ENCODE measurements around the gene MAP1LC3B. TPM values are rescaled to one million over a fixed set of nuclear protein-coding genes. Genes with fewer than 3 reads are reported as not detected.

Gene MAP1LC3B
- total RNA-seq, 2 experiments from 2014 or later = 49.7 to 62.1 TPM

GRCh38 chr16:87437327-87437726 lies 45.2 kb downstream of the MAP1LC3B start:
- no peaks in the 10 kb centered on the region for H3K36me3 Mint-ChIP-seq (ENCODE audit: low read depth)
- ChIA-PET POLR2A (interaction anchor here (0.6 to 1.5 kb wide), 4 partner anchors 14 to 43 kb away, joined by 3 to 6 read pairs (median 4); no protein-coding TSS in a partner anchor), CTCF (no interaction called here)
- no peaks in the 10 kb centered on the region for H3K9me3 Mint-ChIP-seq (ENCODE audit: low read depth)
- DNase-seq (no peak), ATAC-seq (no peak)
- no peak overlapping the region for H3K27ac Mint-ChIP-seq
- intact Hi-C loops (cut with DNase I, micrococcal nuclease) = loop anchor here in 1 of 2 experiments (2.0 kb wide), 1 partner anchor 55 kb away; the partner anchor contains the start of gene ZCCHC14
- peaks cover 27% of the 10 kb centered on the region for H3K4me1 Mint-ChIP-seq
- H3K27me3 Mint-ChIP-seq = no peaks in the 10 kb centered on the region
- H3K4me3 Mint-ChIP-seq = no peak overlapping the region

DNA sequence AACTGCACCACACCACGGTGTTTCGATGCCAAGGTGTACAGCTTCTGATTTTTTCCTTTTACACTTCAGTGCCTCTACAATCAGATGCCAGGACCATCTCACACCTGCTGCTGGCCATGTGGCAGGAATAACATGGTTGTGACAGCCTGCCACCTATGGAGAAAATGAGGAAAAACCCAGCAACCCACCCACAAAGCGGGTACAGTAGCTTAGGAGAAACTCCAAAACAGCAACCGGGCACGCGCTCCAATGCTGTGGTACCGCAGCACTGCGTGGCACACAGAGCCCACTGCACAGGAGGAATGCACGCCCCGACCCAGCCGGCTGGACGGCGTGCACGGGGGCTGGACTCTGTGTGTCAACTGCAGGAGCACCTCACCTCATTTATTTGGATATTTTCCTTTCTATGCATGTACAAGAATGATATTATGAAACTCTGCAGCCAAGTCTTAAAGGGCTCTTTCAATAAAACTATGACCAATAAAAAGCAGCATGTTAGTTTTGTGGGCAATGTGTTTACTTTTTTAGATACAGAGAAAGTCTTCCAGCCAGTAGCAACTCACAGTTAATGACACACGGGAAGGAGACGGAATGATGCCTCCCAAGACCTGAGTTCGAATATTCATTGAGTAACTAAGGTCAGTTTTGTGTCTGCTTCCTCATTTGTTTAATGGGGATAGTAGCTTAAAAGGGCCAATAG lies 45.9 kb downstream of the MAP1LC3B start:
- H3K27me3 Mint-ChIP-seq = no peaks in the 10 kb centered on the region
- POLR2A ChIA-PET = interaction anchor here (0.6 kb wide), 1 partner anchor 13 kb away, joined by 4 read pairs; no protein-coding TSS in a partner anchor
- no peaks in the 10 kb centered on the region for H3K9me3 Mint-ChIP-seq (ENCODE audit: low read depth)
- peak overlapping the region; percentile 29 for H3K27ac Mint-ChIP-seq
- ATAC-seq = no peak
- intact Hi-C loops (cut with DNase I, micrococcal nuclease) = loop anchor here in 1 of 2 experiments (2.0 kb wide), 1 partner anchor 55 kb away; the partner anchor contains the start of gene ZCCHC14
- H3K4me3 Mint-ChIP-seq = no peak overlapping the region
- DNase-seq = no peak
- CTCF ChIA-PET = no interaction called here
- H3K4me1 Mint-ChIP-seq = peaks cover 32% of the 10 kb centered on the region
- peaks cover 2% of the 10 kb centered on the region for H3K36me3 Mint-ChIP-seq (ENCODE audit: low read depth)

- H3K36me3 Mint-ChIP-seq (ENCODE audit: low read depth) = peaks cover 2% of the 10 kb centered on the region
Observed at GRCh38 chr16:87438611-87438985, 46.5 kb downstream of the MAP1LC3B start.

GRCh38 chr16:87439926-87440325 lies 47.8 kb downstream of the MAP1LC3B start:
- no peak overlapping the region for H3K4me3 Mint-ChIP-seq
- ATAC-seq = no peak
- no peaks in the 10 kb centered on the region for H3K27me3 Mint-ChIP-seq
- CTCF ChIA-PET = interaction anchor here (0.6 kb wide), 1 partner anchor 12 kb away, joined by 3 read pairs; no protein-coding TSS in a partner anchor
- intact Hi-C loops (cut with DNase I, micrococcal nuclease) = no loop called here
- POLR2A ChIA-PET = no interaction called here
- H3K9me3 Mint-ChIP-seq (ENCODE audit: low read depth) = no peaks in the 10 kb centered on the region
- H3K4me1 Mint-ChIP-seq = peaks cover 32% of the 10 kb centered on the region
- peaks cover 7% of the 10 kb centered on the region for H3K36me3 Mint-ChIP-seq (ENCODE audit: low read depth)
- no peak for DNase-seq
- no peak overlapping the region for H3K27ac Mint-ChIP-seq

More at GRCh38 chr16:87438611-87438985, 46.5 kb downstream of the MAP1LC3B start:
- Mint-ChIP-seq H3K4me1 (peaks cover 32% of the 10 kb centered on the region), H3K4me3 (no peak overlapping the region), H3K27me3 (no peaks in the 10 kb centered on the region), H3K27ac (no peak overlapping the region), H3K9me3 (ENCODE audit: low read depth) (no peaks in the 10 kb centered on the region)
- ChIA-PET CTCF (no interaction called here), POLR2A (no interaction called here)
- no peak for ATAC-seq
- intact Hi-C loops (cut with DNase I, micrococcal nuclease) = no loop called here
- no peak for DNase-seq

- H3K9me3 Mint-ChIP-seq (ENCODE audit: low read depth) = no peaks in the 10 kb centered on the region
- no peak overlapping the region for H3K4me3 Mint-ChIP-seq
- CTCF ChIA-PET = interaction anchor here (0.7 to 1.1 kb wide), 2 partner anchors 19 to 48 kb away, joined by 3 to 4 read pairs; no protein-coding TSS in a partner anchor
- ATAC-seq = peak; percentile 39
- peaks cover 12% of the 10 kb centered on the region for H3K4me1 Mint-ChIP-seq
- H3K27ac Mint-ChIP-seq = no peak overlapping the region
- peaks cover 17% of the 10 kb centered on the region for H3K36me3 Mint-ChIP-seq (ENCODE audit: low read depth)
- POLR2A ChIA-PET = no interaction called here
- intact Hi-C loops (cut with DNase I, micrococcal nuclease) = no loop called here
- H3K27me3 Mint-ChIP-seq = no peaks in the 10 kb centered on the region
- DNase-seq = no peak
Observed at GRCh38 chr16:87441886-87442580, 49.9 kb downstream of the MAP1LC3B start.

GRCh38 chr16:87442581-87442966 lies 50.4 kb downstream of the MAP1LC3B start:
- intact Hi-C loops (cut with DNase I, micrococcal nuclease) = no loop called here
- no peaks in the 10 kb centered on the region for H3K27me3 Mint-ChIP-seq
- DNase-seq = no peak

DNA sequence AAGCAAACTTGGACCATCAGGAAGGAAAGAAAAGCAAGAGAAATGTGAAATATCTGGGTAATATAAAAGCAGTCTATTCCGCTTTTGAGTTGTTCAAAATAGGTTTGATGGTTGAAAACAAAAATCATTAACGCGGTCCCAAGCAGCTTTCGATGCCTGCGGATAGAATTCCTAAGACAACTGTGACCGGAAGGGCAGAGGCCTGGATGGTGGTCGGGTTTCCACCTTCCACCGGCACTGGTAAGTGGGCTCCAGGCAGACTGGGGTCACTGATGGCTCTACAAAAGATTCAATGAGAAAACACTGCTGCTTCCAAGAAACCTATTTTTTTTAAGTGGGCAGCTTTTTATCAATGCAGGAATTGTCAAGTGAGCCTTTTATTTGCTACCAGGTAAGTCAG lies 50.9 kb downstream of the MAP1LC3B start:
- H3K27me3 Mint-ChIP-seq = no peaks in the 10 kb centered on the region
- ChIA-PET CTCF (interaction anchor here (0.9 to 1.6 kb wide), 2 partner anchors 26 to 193 kb away, joined by 3 to 5 read pairs; no protein-coding TSS in a partner anchor), POLR2A (no interaction called here)
- H3K9me3 Mint-ChIP-seq (ENCODE audit: low read depth) = no peaks in the 10 kb centered on the region
- intact Hi-C loops (cut with DNase I, micrococcal nuclease) = no loop called here
- peaks cover 9% of the 10 kb centered on the region for H3K4me1 Mint-ChIP-seq
- DNase-seq = no peak
- ATAC-seq = no peak
- no peak overlapping the region for H3K4me3 Mint-ChIP-seq
- peaks cover 22% of the 10 kb centered on the region for H3K36me3 Mint-ChIP-seq (ENCODE audit: low read depth)
- no peak overlapping the region for H3K27ac Mint-ChIP-seq

More at GRCh38 chr16:87442581-87442966, 50.4 kb downstream of the MAP1LC3B start:
- peaks cover 18% of the 10 kb centered on the region for H3K36me3 Mint-ChIP-seq (ENCODE audit: low read depth)
- no peaks in the 10 kb centered on the region for H3K9me3 Mint-ChIP-seq (ENCODE audit: low read depth)
- peaks cover 10% of the 10 kb centered on the region for H3K4me1 Mint-ChIP-seq
- H3K4me3 Mint-ChIP-seq = no peak overlapping the region
- POLR2A ChIA-PET = no interaction called here
- no peak overlapping the region for H3K27ac Mint-ChIP-seq
- ATAC-seq = no peak
- CTCF ChIA-PET = interaction anchor here (0.7 to 0.9 kb wide), 2 partner anchors 18 to 26 kb away, joined by 3 read pairs; no protein-coding TSS in a partner anchor

GRCh38 chr16:87443964-87444363 lies 51.8 kb downstream of the MAP1LC3B start:
- CTCF ChIA-PET = interaction anchor here (1.2 to 1.6 kb wide), 2 partner anchors 192 to 258 kb away, joined by 3 to 5 read pairs; no protein-coding TSS in a partner anchor
- no peak for ATAC-seq
- H3K9me3 Mint-ChIP-seq (ENCODE audit: low read depth) = no peaks in the 10 kb centered on the region
- H3K27ac Mint-ChIP-seq = no peak overlapping the region
- no peak for DNase-seq
- no peaks in the 10 kb centered on the region for H3K27me3 Mint-ChIP-seq
- POLR2A ChIA-PET = no interaction called here
- peaks cover 28% of the 10 kb centered on the region for H3K36me3 Mint-ChIP-seq (ENCODE audit: low read depth)
- H3K4me3 Mint-ChIP-seq = no peak overlapping the region
- H3K4me1 Mint-ChIP-seq = peaks cover 9% of the 10 kb centered on the region
- intact Hi-C loops (cut with DNase I, micrococcal nuclease) = no loop called here

DNA sequence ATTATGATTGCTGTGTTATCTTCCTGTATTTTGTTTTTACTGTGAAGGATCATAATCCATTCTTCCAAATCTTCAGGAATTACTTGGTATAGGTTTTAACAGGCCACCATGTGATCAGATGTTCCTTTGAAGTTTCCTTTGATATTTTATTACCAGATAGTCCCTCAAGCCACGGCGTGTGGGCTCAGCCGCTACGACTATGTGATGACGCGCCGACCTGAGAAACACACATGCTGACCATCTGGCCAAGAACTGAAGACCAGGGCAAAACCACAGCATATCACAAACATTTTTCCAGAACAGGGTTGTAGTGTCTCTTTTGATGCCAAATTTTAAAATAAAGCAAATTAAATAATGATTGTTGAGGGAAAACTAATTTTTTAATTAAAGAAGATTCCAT lies 53.4 kb downstream of the MAP1LC3B start:
- H3K4me1 Mint-ChIP-seq = peaks cover 9% of the 10 kb centered on the region
- intact Hi-C loops (cut with DNase I, micrococcal nuclease) = no loop called here
- ChIA-PET CTCF (no interaction called here), POLR2A (no interaction called here)
- peaks cover 28% of the 10 kb centered on the region for H3K36me3 Mint-ChIP-seq (ENCODE audit: low read depth)
- H3K27me3 Mint-ChIP-seq = no peaks in the 10 kb centered on the region
- H3K27ac Mint-ChIP-seq = no peak overlapping the region
- no peaks in the 10 kb centered on the region for H3K9me3 Mint-ChIP-seq (ENCODE audit: low read depth)
- no peak overlapping the region for H3K4me3 Mint-ChIP-seq
- DNase-seq (no peak), ATAC-seq (no peak)

DNA sequence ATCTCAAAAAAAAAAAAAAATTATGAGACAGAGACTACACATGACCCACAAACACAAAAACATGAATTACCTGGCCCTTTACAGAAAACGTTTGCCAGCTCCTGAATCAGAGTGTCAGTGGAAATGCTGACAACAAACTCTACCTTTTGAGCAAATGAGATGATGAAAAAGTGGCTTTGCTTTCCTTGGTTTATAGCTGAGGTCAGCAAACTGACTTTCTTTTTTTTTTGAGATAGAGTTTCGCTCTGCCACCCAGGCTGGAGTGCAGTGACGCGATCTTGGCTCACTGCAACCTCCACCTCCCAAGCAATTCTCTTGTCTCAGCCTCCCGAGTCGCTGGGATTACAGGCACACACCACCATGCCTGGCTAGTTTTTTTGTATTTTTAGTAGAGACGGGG lies 54.3 kb downstream of the MAP1LC3B start:
- Mint-ChIP-seq H3K27ac (no peak overlapping the region), H3K27me3 (no peaks in the 10 kb centered on the region), H3K36me3 (ENCODE audit: low read depth) (peaks cover 32% of the 10 kb centered on the region), H3K4me3 (no peak overlapping the region), H3K4me1 (peaks cover 9% of the 10 kb centered on the region), H3K9me3 (ENCODE audit: low read depth) (no peaks in the 10 kb centered on the region)
- CTCF ChIA-PET = interaction anchor here (0.7 to 0.8 kb wide), 2 partner anchors 27 to 190 kb away, joined by 3 to 4 read pairs; no protein-coding TSS in a partner anchor
- POLR2A ChIA-PET = no interaction called here
- intact Hi-C loops (cut with DNase I, micrococcal nuclease) = no loop called here
- DNase-seq (no peak), ATAC-seq (no peak)

DNA sequence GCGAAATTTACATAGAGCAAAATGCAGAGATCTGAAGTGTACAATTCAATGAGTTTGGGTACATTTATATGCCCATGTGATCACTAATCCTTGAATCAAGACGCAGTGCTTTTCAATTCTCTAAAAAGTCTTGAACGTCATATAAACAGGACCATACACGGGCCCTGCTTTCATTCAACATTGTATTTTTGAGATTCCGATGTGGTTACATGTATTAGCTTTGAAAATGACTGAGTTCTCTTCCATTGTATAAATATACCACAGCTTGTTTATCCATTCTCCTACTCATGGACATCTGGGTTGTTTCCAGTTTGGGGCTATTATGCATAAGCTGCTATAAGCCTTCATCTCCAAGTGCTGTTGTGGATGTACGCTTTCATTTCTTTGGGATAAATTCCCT lies 55.2 kb downstream of the MAP1LC3B start:
- H3K27me3 Mint-ChIP-seq = no peaks in the 10 kb centered on the region
- ChIA-PET CTCF (interaction anchor here (0.7 kb wide), 1 partner anchor 26 kb away, joined by 4 read pairs; no protein-coding TSS in a partner anchor), POLR2A (no interaction called here)
- intact Hi-C loops (cut with DNase I, micrococcal nuclease) = no loop called here
- H3K27ac Mint-ChIP-seq = no peak overlapping the region
- H3K4me1 Mint-ChIP-seq = peaks cover 5% of the 10 kb centered on the region
- DNase-seq (no peak), ATAC-seq (no peak)
- H3K9me3 Mint-ChIP-seq (ENCODE audit: low read depth) = no peaks in the 10 kb centered on the region
- peaks cover 33% of the 10 kb centered on the region for H3K36me3 Mint-ChIP-seq (ENCODE audit: low read depth)
- no peak overlapping the region for H3K4me3 Mint-ChIP-seq
